Neural cell (in vitro differentiated cells): ENCODE data around the gene TMEM43. TPM values are rescaled to one million over a fixed set of nuclear protein-coding genes. Genes with fewer than 3 reads are reported as not detected.

Experiments
- H2AFZ ChIP-seq: fragments of 200-600, 300-800 bp; sonication (generic), shearing (Covaris generic); 2 replicates; pipeline ENCODE4 v1.6.0; 2014; ENCODE audit warnings: low read depth, mild to moderate bottlenecking, antibody characterized with exemption, low read length, moderate library complexity
- H3F3A ChIP-seq: fragments of 200-600 bp; shearing (Covaris generic); 2 replicates; pipeline ENCODE4 v1.6.1; 2016; ENCODE audit warnings: mild to moderate bottlenecking, moderate library complexity, mixed read lengths, antibody characterized with exemption, low read length; ENCODE audit not compliant: insufficient read depth, poor library complexity, severe bottlenecking
- H3K27ac ChIP-seq: fragments of 200-600, 300-800 bp; sonication (generic), shearing (Covaris generic); 2 replicates; pipeline ENCODE4 v1.5.1; 2014; ENCODE audit warnings: mild to moderate bottlenecking, low read length, moderate library complexity
- H3K27me3 ChIP-seq: fragments of 300-800, 200-600 bp; sonication (generic), shearing (Covaris generic); 2 replicates; pipeline ENCODE4 v1.6.0; 2014; ENCODE audit warnings: mild to moderate bottlenecking, low read depth, low read length, moderate library complexity; ENCODE audit not compliant: insufficient read depth
- H3K36me3 ChIP-seq: fragments of 300-800, 200-600 bp; sonication (generic), shearing (Covaris generic); 2 replicates; pipeline ENCODE4 v1.5.1; 2014; ENCODE audit warnings: mild to moderate bottlenecking, antibody characterized with exemption, low read length, moderate library complexity; ENCODE audit not compliant: insufficient read depth
- H3K4me2 ChIP-seq: fragments of 300-800, 200-600 bp; sonication (generic), shearing (Covaris generic); 2 replicates; pipeline ENCODE4 v1.6.0; 2014; ENCODE audit warnings: mild to moderate bottlenecking, low read length
- H3K4me3 ChIP-seq: fragments of 300-800, 200-600 bp; sonication (generic), shearing (Covaris generic); 2 replicates; pipeline ENCODE4 v1.5.1; 2014; ENCODE audit warnings: mild to moderate bottlenecking, low read length, moderate library complexity
- H3K79me2 ChIP-seq: fragments of 200-600 bp; shearing (Covaris generic); replicated peaks from 2 replicates; pipeline ENCODE4 v1.6.0; 2014; ENCODE audit warnings: mild to moderate bottlenecking, low read length, moderate library complexity; ENCODE audit not compliant: insufficient read depth
- H3K9ac ChIP-seq: fragments of 300-800, 200-600 bp; sonication (generic), shearing (Covaris generic); 2 replicates; pipeline ENCODE4 v1.6.1; 2016; ENCODE audit warnings: mild to moderate bottlenecking, low read length, mixed read lengths
- H3K9me2 ChIP-seq: fragments of 200-600 bp; shearing (Covaris generic); 2 replicates; pipeline ENCODE4 v1.6.1; 2016; ENCODE audit warnings: mild to moderate bottlenecking, low read length, mixed read lengths; ENCODE audit not compliant: insufficient read depth
- H3K9me3 ChIP-seq: fragments of 200-600, 300-800 bp; sonication (generic), shearing (Covaris generic); 2 replicates; pipeline ENCODE4 v1.6.1; 2016; ENCODE audit warnings: mild to moderate bottlenecking, mixed run types, low read length, moderate library complexity, mixed read lengths
- H4K20me1 ChIP-seq: fragments of 200-600 bp; shearing (Covaris generic); 2 replicates; pipeline ENCODE4 v1.6.1; 2016; ENCODE audit warnings: mild to moderate bottlenecking, mixed run types; ENCODE audit not compliant: insufficient read depth
- CTCF ChIP-seq: fragments of 450-650 bp; IDR thresholded peaks from 2 replicates; pipeline ENCODE4 v1.5.1; 2014; ENCODE audit warnings: antibody characterized with exemption, mild to moderate bottlenecking, moderate library complexity; ENCODE audit not compliant: poor library complexity, severe bottlenecking
- EP300 ChIP-seq: fragments of 450-650 bp; conservative IDR thresholded peaks from 2 replicates; pipeline ENCODE4 v1.6.1; 2014; ENCODE audit warnings: antibody characterized with exemption, mild to moderate bottlenecking, moderate library complexity; ENCODE audit not compliant: poor library complexity, severe bottlenecking
- EZH2 ChIP-seq: fragments of 200-600, 300-800 bp; shearing (Covaris generic), sonication (generic); IDR thresholded peaks from 2 replicates; pipeline ENCODE4 v1.6.1; 2014; ENCODE audit warnings: antibody characterized with exemption, low read length, borderline replicate concordance, mild to moderate bottlenecking; ENCODE audit not compliant: insufficient read depth, poor library complexity, severe bottlenecking
- MXI1 ChIP-seq: fragments of 450-650 bp; conservative IDR thresholded peaks from 2 replicates; pipeline ENCODE4 v1.6.1; 2014; ENCODE audit warnings: antibody characterized with exemption, mild to moderate bottlenecking; ENCODE audit not compliant: poor library complexity, severe bottlenecking
- POLR2AphosphoS5 ChIP-seq: IDR thresholded peaks from 2 replicates; pipeline ENCODE4 v1.6.1; 2012
- RAD21 ChIP-seq: fragments of 450-650 bp; conservative IDR thresholded peaks from 2 replicates; pipeline ENCODE4 v1.6.1; 2014; ENCODE audit warnings: antibody characterized with exemption, mild to moderate bottlenecking, moderate library complexity
- REST ChIP-seq: IDR thresholded peaks from 2 replicates; pipeline ENCODE4 v1.6.1; 2012; ENCODE audit warnings: borderline replicate concordance
- SMC3 ChIP-seq: fragments of 450-650 bp; conservative IDR thresholded peaks from 2 replicates; pipeline ENCODE4 v1.6.1; 2014; ENCODE audit warnings: antibody characterized with exemption, mild to moderate bottlenecking, moderate library complexity; ENCODE audit not compliant: poor library complexity
- TAF1 ChIP-seq: IDR thresholded peaks from 2 replicates; pipeline ENCODE4 v1.6.1; 2012; ENCODE audit warnings: low read depth
- polyA plus RNA-seq: library from polyadenylated mRNA; depleted of rRNA; stranded (reverse); fragments of >200 nt; gene quantifications from 2 replicates; pipeline ENCODE4 v1.2.3, GENCODE V29; 2014

The TMEM43 gene
- polyA plus RNA-seq, 1 donor from 2014 or later = 61.3 TPM

- no peaks in the 10 kb centered on the region for H3K9me3 ChIP-seq
- H3K27me3 ChIP-seq = no peaks in the 10 kb centered on the region
- no peak overlapping the region for H3K9ac ChIP-seq
- no peak overlapping the region for H3K27ac ChIP-seq
- no peak for TF ChIP-seq EZH2
- TF ChIP-seq REST = no peak
- TF ChIP-seq RAD21 = no peak
- TF ChIP-seq TAF1 = no peak
- no peak for TF ChIP-seq MXI1
- TF ChIP-seq POLR2AphosphoS5 = no peak
- no peak for TF ChIP-seq CTCF
- TF ChIP-seq EP300 = no peak
- TF ChIP-seq SMC3 = no peak
- no peaks in the 10 kb centered on the region for H3K79me2 ChIP-seq
- H3K4me3 ChIP-seq = no peak overlapping the region
- no peaks in the 10 kb centered on the region for H4K20me1 ChIP-seq
- no peaks in the 10 kb centered on the region for H3K9me2 ChIP-seq
- H3K4me2 ChIP-seq = no peak overlapping the region
- no peak overlapping the region for H2AFZ ChIP-seq
- H3K36me3 ChIP-seq = peaks cover 2% of the 10 kb centered on the region
- H3F3A ChIP-seq = no peaks in the 10 kb centered on the region
These were observed 26.7 kb downstream of the TMEM43 start for GRCh38 chr3:14151471-14152083.

DNA sequence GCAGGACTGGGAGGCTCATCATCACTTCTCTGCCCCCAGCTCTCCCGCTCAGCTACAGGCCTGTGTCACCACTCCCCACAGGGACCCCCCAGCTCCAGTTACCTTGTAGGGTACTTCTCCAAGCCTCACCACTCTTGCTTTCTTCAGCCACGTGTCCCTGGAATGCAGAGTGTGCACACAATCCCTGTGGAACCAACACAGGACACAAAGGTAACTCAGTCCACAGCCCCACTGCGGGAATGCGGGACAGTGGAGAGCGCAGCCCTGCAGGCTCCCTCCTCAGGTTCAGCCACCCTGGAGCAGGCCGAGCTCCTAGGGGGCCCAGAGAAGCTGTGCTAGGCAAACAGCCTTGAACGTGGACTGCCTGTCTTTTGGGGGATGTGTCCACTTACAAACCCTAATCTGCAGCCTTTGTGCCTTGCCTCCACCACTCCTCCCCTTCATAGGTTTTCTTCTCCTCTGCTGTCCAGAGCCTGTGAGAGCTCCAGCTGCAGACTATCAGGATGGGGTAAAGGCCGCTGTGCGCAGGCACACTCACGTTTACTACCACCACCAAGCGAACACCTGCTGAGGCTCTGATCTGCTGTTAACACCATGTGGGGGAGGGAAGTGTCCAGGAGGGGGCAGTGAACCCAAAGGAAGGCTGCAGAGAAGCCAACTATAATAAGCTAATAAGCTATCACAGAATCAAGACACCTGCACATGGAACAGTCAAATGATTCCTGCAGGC is 27.5 kb downstream of the TMEM43 start:
- H3K9ac ChIP-seq = no peak overlapping the region
- H3K27ac ChIP-seq = no peak overlapping the region
- H3K9me2 ChIP-seq = no peaks in the 10 kb centered on the region
- no peaks in the 10 kb centered on the region for H3K9me3 ChIP-seq
- no peaks in the 10 kb centered on the region for H3F3A ChIP-seq
- no peaks in the 10 kb centered on the region for H4K20me1 ChIP-seq
- no peak overlapping the region for H3K4me2 ChIP-seq
- H3K4me3 ChIP-seq = no peak overlapping the region
- no peak overlapping the region for H2AFZ ChIP-seq
- TF ChIP-seq EZH2 (no peak), RAD21 (no peak), MXI1 (no peak), REST (no peak), TAF1 (no peak), EP300 (no peak), CTCF (no peak)
- H3K36me3 ChIP-seq = peaks cover 7% of the 10 kb centered on the region
- no peaks in the 10 kb centered on the region for H3K27me3 ChIP-seq
- no peaks in the 10 kb centered on the region for H3K79me2 ChIP-seq
